Liver (tissue), 9 donors: ENCODE data around the gene APOD. TPM values are rescaled to one million over a fixed set of nuclear protein-coding genes. Genes with fewer than 3 reads are reported as not detected.

Experiments
- DNase-seq: peaks from one replicate; pipeline ENCODE4 v3.0.0-alpha.2; 2017; ENCODE audit warnings: low spot score
- H3K27ac ChIP-seq, 2 donors: one replicate each; pipeline ENCODE4 v1.7.0; 2013; ENCODE audit warnings: inconsistent platforms in 2 of 2, low read length in 2 of 2, control low read depth in 1 of 2, low read depth in 1 of 2, mild to moderate bottlenecking in 1 of 2
- H3K27me3 ChIP-seq, 4 donors: one replicate each; pipeline versions ENCODE4 v1.6.1 to v1.7.0; 2013; ENCODE audit warnings: low read length in 3 of 4, inconsistent platforms in 1 of 4, mild to moderate bottlenecking in 1 of 4, moderate library complexity in 1 of 4; ENCODE audit not compliant: control insufficient read depth in 4 of 4, insufficient read depth in 4 of 4
- H3K36me3 ChIP-seq, 4 donors: one replicate each; pipeline versions ENCODE4 v1.6.1 to v1.7.0; 2013; ENCODE audit warnings: low read length in 3 of 4, mild to moderate bottlenecking in 3 of 4, low read depth in 1 of 4, moderate library complexity in 1 of 4; ENCODE audit not compliant: control insufficient read depth in 4 of 4, insufficient read depth in 3 of 4
- H3K4me1 ChIP-seq, 4 donors: one replicate each; pipeline versions ENCODE4 v1.6.1 to v1.7.0; 2013; ENCODE audit warnings: low read length in 3 of 4, mild to moderate bottlenecking in 3 of 4, moderate library complexity in 1 of 4; ENCODE audit not compliant: control insufficient read depth in 4 of 4, insufficient read depth in 4 of 4
- H3K4me3 ChIP-seq, 3 donors: one replicate each; pipeline versions ENCODE4 v1.6.1 to v1.7.0; 2013; ENCODE audit warnings: low read length in 3 of 3, control low read depth in 1 of 3, low read depth in 1 of 3, mild to moderate bottlenecking in 1 of 3
- H3K9ac ChIP-seq, 2 donors: one replicate each; pipeline ENCODE4 v1.7.0; 2013; ENCODE audit warnings: low read length in 2 of 2, mild to moderate bottlenecking in 2 of 2, moderate library complexity in 2 of 2, control low read depth in 1 of 2, low read depth in 1 of 2
- H3K9me3 ChIP-seq, 4 donors: one replicate each; pipeline versions ENCODE4 v1.6.1 to v1.7.0; 2013; ENCODE audit warnings: low read length in 3 of 4; ENCODE audit not compliant: control insufficient read depth in 4 of 4
- ATF3 ChIP-seq: IDR thresholded peaks from 2 replicates; pipeline ENCODE4 v1.6.1; 2016; ENCODE audit warnings: antibody characterized with exemption
- FOXA1 ChIP-seq: IDR thresholded peaks from 2 replicates; pipeline ENCODE4 v1.6.1; 2016; ENCODE audit warnings: antibody characterized with exemption
- FOXA2 ChIP-seq: IDR thresholded peaks from 2 replicates; pipeline ENCODE4 v1.6.1; 2016; ENCODE audit warnings: antibody characterized with exemption
- GABPA ChIP-seq, 2 donors: IDR thresholded peaks in 1 of 2; conservative IDR thresholded peaks in 1 of 2; 2 replicates each; pipeline ENCODE4 v1.6.1; 2016; ENCODE audit warnings: antibody characterized with exemption in 2 of 2, mild to moderate bottlenecking in 1 of 2, moderate library complexity in 1 of 2
- HNF4G ChIP-seq: IDR thresholded peaks from 2 replicates; pipeline ENCODE4 v1.6.1; 2016; ENCODE audit warnings: antibody characterized with exemption
- RAD21 ChIP-seq, 2 donors: IDR thresholded peaks; 2 replicates each; pipeline ENCODE4 v1.6.1; 2016; ENCODE audit warnings: antibody characterized with exemption in 2 of 2, mild to moderate bottlenecking in 2 of 2
- REST ChIP-seq: IDR thresholded peaks from 2 replicates; pipeline ENCODE4 v1.6.1; 2016; ENCODE audit warnings: antibody characterized with exemption, mild to moderate bottlenecking
- SP1 ChIP-seq: IDR thresholded peaks from 2 replicates; pipeline ENCODE4 v1.6.1; 2018; ENCODE audit warnings: antibody characterized with exemption, mild to moderate bottlenecking
- YY1 ChIP-seq: IDR thresholded peaks from 2 replicates; pipeline ENCODE4 v1.6.1; 2016; ENCODE audit warnings: antibody characterized with exemption, mild to moderate bottlenecking
- ZBTB33 ChIP-seq: IDR thresholded peaks from 2 replicates; pipeline ENCODE4 v1.6.1; 2016; ENCODE audit warnings: antibody characterized with exemption
- WGBS: extraction: QIAGEN DNeasy Blood & Tissue Kit; methylation state at CpG from one replicate; pipeline ENCODE4 v1.1.7; 2013; 5-methylcytosine and 5-hydroxymethylcytosine counted together
- polyA plus RNA-seq, 2 donors: library from polyadenylated mRNA; stranded (reverse) in 1 of 2; unstranded in 1 of 2; fragments of 200-250 nt in 1 of 2; fragments of >200 nt in 1 of 2; fragmentation: Nextera tagmentation in 1 of 2; extraction: Ambion mirVana in 1 of 2; gene quantifications; one replicate each; pipeline versions ENCODE4 v1.2.1 to v1.2.3, GENCODE V29; 2013 to 2015
- total RNA-seq, 2 donors: library from RNA; depleted of rRNA; stranded (reverse); fragments of >200 nt; gene quantifications; one replicate each; pipeline ENCODE4 v1.2.3, GENCODE V29; 2014
- donor health status: healthy.
- donor health status: healthy.
- donor health status: healthy.
- donor health status: healthy.
- donor health status: healthy.

The APOD gene
- total and polyA plus RNA-seq, 4 donors, result 0.33 to 4.0 (median 0.56) TPM; not detected in 1

- Histone ChIP-seq H3K9ac (no peak overlapping the region), H3K27me3 (no peaks in the 10 kb centered on the region), H3K27ac (no peak overlapping the region), H3K9me3 (no peaks in the 10 kb centered on the region), H3K4me3 (no peak overlapping the region), H3K4me1 (no peaks in the 10 kb centered on the region), H3K36me3 (no peaks in the 10 kb centered on the region)
- WGBS, result 84% methylated on average over 6 of the region's 6 CpGs
- no peak for DNase-seq
- no peak for TF ChIP-seq ZBTB33
Measured at GRCh38 chr3:195570344-195570743, 13.4 kb downstream of the APOD start.

GRCh38 chr3:195568630-195569029 lies 15.1 kb downstream of the APOD start:
- Histone ChIP-seq H3K9me3 (no peaks in the 10 kb centered on the region), H3K27ac (no peak overlapping the region), H3K36me3 (no peaks in the 10 kb centered on the region), H3K4me3 (no peak overlapping the region), H3K4me1 (no peaks in the 10 kb centered on the region), H3K27me3 (no peaks in the 10 kb centered on the region), H3K9ac (no peak overlapping the region)
- TF ChIP-seq REST (no peak), YY1 (no peak), RAD21 (IDR thresholded peaks at IDR 0.05) (no peak), SP1 (no peak), GABPA (IDR thresholded peaks at IDR 0.05 in 1 of 2, conservative IDR thresholded peaks at IDR 0.05 in 1 of 2) (no peak), ATF3 (no peak), HNF4G (no peak), FOXA1 (no peak)
- DNase-seq, result no peak
- 80% methylated on average over 5 of the region's 5 CpGs for WGBS

GRCh38 chr3:195566797-195567196 lies 16.9 kb downstream of the APOD start:
- no peak for DNase-seq
- 78% methylated on average over 6 of the region's 6 CpGs for WGBS
- Histone ChIP-seq H3K4me1 (no peaks in the 10 kb centered on the region), H3K4me3 (no peak overlapping the region), H3K27me3 (no peaks in the 10 kb centered on the region), H3K9me3 (no peaks in the 10 kb centered on the region), H3K27ac (no peak overlapping the region), H3K9ac (no peak overlapping the region), H3K36me3 (no peaks in the 10 kb centered on the region)
- TF ChIP-seq FOXA2, result no peak
